Fibroblast of villous mesenchyme (primary cell): ENCODE measurements around the gene RC3H2. TPM values are rescaled to one million over a fixed set of nuclear protein-coding genes. Genes with fewer than 3 reads are reported as not detected.
"Not testable (repeated sequence)": the region's sequence is repeated elsewhere in the genome, so short reads cannot be mapped to it uniquely, and the experiment has no call there.

Source experiments
- DNase-seq: peaks from one replicate; pipeline ENCODE4 v3.0.0-alpha.2; 2010; ENCODE audit warnings: low read depth
- H3K4me3 ChIP-seq: 2 replicates; pipeline ENCODE4 v1.5.1; 2011; ENCODE audit warnings: low read depth, mild to moderate bottlenecking, low read length
- total RNA-seq: library from RNA; depleted of rRNA; stranded (reverse); fragments of >200 nt; gene quantifications from 2 replicates; pipeline ENCODE4 v1.2.3, GENCODE V29; 2012
- TF ChIP-seq, protein P1 (sequence below): IDR thresholded peaks from 2 replicates; pipeline ENCODE4 v1.5.1; 2012; ENCODE audit warnings: low read depth, mild to moderate bottlenecking, low read length; ENCODE audit not compliant: insufficient read depth

The RC3H2 gene
- total RNA-seq, 1 donor, result 67.8 TPM

DNA sequence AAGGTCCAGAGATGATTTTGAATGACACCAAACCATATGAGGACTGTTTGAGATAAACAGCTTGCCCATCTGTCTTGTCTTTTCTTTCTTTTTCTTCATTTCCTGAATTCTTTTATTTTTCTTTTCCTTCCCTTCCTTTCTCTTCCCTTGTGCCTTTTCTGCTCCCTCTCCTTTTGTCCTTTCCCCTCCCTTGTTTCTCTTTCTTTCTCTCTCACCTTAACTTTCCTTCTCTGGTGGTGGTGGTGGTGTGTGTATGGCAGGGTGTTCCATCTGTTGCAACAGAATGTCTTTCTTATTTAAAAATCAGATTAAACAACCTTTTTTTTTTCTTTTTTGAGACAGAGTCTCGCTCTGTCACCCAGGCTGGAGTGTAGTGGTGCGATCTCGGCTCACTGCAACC is 73.0 kb downstream of the RC3H2 start:
- no peak for DNase-seq
- TF ChIP-seq, protein P1, sequence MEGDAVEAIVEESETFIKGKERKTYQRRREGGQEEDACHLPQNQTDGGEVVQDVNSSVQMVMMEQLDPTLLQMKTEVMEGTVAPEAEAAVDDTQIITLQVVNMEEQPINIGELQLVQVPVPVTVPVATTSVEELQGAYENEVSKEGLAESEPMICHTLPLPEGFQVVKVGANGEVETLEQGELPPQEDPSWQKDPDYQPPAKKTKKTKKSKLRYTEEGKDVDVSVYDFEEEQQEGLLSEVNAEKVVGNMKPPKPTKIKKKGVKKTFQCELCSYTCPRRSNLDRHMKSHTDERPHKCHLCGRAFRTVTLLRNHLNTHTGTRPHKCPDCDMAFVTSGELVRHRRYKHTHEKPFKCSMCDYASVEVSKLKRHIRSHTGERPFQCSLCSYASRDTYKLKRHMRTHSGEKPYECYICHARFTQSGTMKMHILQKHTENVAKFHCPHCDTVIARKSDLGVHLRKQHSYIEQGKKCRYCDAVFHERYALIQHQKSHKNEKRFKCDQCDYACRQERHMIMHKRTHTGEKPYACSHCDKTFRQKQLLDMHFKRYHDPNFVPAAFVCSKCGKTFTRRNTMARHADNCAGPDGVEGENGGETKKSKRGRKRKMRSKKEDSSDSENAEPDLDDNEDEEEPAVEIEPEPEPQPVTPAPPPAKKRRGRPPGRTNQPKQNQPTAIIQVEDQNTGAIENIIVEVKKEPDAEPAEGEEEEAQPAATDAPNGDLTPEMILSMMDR, result no peak
- no peak overlapping the region for H3K4me3 ChIP-seq

DNA sequence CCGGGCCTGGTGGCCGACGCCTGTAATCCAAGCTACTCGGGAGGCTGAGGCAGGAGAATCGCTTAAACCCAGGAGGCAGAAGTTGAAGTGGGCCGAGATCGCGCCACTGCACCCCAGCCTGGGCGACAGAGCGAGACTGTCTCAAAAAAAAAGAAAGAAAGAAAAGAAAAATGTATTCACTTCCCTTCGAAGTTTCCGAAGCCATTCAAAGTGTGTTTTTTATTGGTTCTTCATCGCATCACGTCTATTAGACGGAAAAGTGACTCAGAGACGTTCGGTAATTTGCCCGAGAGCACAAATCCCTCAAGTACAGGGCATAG is 76.2 kb downstream of the RC3H2 start:
- DNase-seq, result not testable (repeated sequence)
- peak overlapping the region; percentile 94 for H3K4me3 ChIP-seq

DNA sequence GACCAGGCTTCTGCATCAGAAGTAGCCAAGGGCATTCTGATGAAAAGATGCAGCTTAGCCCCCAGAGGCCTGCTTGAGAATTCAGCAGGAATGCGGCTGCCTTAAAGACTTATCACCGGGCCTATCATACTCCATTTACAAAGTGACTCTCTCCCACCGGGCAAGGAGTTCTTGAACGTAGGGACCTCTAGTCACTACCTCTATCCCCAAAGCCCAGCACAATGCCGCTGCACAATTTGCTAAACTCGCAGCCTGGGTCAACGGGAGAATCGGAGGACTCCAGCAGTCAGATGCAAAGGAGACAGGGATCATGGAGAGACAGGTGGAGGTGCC is 77.4 kb downstream of the RC3H2 start:
- peak; percentile 37 for DNase-seq

DNA sequence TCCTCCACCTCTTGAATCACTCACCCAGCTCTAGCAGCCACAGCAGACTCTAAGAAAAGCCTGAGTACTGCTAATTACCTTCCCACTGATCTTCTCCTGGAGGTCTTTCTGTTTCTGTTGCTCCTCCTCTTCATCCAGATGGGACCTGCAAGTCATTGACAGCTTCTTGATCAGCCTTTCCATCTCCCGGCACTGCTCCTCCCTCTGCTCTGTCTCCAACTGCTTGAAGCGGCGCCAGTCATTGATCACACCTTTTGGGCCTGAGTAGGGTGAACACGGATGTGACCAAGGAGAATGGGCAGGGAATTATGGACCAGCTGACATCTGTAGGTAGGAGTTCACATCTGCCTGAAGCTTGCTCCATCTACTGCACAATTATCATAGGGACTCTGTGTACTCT is 82.2 kb downstream of the RC3H2 start:
- TF ChIP-seq, protein P1, result no peak
- no peak for DNase-seq
- H3K4me3 ChIP-seq, result no peak overlapping the region

More for the DNA sequence above, 77.4 kb downstream of the RC3H2 start:
- TF ChIP-seq, protein P1, result no peak
- peak overlapping the region; percentile 94 for H3K4me3 ChIP-seq

DNA sequence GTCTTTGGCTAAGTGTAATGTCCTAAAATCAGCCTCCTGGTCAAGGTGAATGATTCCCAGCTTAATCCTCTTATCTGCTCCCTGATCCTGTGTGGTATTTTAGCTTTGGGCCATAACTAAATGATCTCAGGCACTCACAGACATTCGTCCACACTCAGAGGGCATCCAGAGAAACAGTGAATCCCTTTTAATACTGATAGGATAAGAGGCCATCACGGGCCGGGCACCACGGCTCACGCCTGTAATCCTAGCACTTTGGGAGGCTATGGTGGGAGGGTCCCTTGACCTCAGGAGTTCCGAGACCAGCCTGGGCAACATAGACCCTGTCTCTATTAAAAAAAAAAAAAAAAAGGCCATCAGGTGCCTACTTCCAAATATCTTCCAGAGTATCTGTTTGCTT is 83.1 kb downstream of the RC3H2 start:
- DNase-seq, result no peak

DNA sequence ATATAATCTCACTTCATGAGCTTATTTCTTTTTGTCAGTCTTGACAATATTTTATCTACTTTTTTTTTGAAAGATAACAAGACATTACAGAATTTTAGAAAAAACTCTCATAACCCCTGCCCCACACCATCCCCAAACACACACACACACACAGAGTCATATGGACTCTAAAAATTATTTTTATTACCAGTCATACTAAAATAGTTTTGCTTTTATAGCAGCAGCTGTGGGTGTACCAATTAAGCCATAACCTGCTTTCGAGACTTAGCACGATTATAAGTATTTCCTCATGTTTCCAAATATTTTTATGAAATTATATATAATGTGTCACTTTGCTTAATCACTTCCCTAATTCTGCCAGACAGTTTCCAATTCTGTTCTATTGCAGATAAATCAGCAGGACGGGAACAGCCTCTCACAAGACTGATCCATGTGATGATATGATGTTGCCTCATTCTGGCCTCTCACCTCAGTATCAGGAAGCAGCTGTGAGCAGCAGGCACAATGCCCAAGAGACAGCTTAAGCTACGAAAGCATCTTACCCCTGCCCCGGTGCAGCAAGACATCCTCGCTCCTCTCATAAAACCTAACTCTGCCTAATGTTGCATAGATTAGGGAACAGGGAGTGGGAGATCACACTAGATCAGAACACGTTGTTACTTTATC is 83.7 kb downstream of the RC3H2 start:
- DNase-seq, result peak; percentile 98
- TF ChIP-seq, protein P1, result no peak
- H3K4me3 ChIP-seq, result no peak overlapping the region

More for the DNA sequence above, 83.1 kb downstream of the RC3H2 start:
- TF ChIP-seq, protein P1, result no peak
- no peak overlapping the region for H3K4me3 ChIP-seq

DNA sequence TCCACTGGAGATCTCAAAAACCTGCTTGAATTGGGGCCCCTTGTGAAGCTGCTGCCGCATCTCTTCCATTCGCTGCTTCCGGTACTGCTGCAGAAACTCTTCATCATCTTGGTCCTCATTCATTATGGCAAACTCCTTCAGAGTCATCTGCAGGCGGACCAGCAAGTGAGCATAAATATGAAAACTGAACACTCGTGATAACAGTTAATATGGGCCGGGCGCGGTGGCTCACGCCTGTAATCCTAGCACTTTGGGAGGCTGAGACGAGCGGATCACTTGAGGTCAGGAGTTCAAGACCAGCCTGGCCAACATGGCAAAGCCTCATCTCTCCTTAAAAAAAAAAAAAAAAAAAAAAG is 84.7 kb downstream of the RC3H2 start:
- no peak for DNase-seq
- H3K4me3 ChIP-seq, result no peak overlapping the region
- TF ChIP-seq, protein P1, result no peak
